Upper lobe of right lung (tissue), 1 donor: Measurements from ENCODE around the gene STMN3. TPM values are rescaled to one million over a fixed set of nuclear protein-coding genes. Genes with fewer than 3 reads are reported as not detected.

ENCODE experiments used
- ATAC-seq: fragments of 200-7000 bp; cut with Tn5 transposase; one replicate; pipeline ENCODE4 v1.9.1; 2020; ENCODE audit warnings: mild to moderate bottlenecking, moderate library complexity
- DNase-seq: peaks from one replicate; pipeline ENCODE4 v3.0.0-alpha.2; 2020
- H3K27ac ChIP-seq: fragments of 200-600 bp; one replicate; pipeline ENCODE4 v1.8.0; 2022
- H3K27me3 ChIP-seq: fragments of 200-600 bp; one replicate; pipeline ENCODE4 v1.8.0; 2022; ENCODE audit warnings: mild to moderate bottlenecking
- H3K36me3 ChIP-seq: fragments of 200-600 bp; one replicate; pipeline ENCODE4 v1.8.0; 2022
- H3K4me1 ChIP-seq: fragments of 200-600 bp; one replicate; pipeline ENCODE4 v1.8.0; 2022
- H3K4me3 ChIP-seq: fragments of 200-600 bp; one replicate; pipeline ENCODE4 v1.8.0; 2022; ENCODE audit warnings: mild to moderate bottlenecking
- H3K9me3 ChIP-seq: fragments of 200-600 bp; one replicate; pipeline ENCODE4 v1.8.0; 2022
- intact Hi-C: fragments of 100-400 bp; cut with DNase I; formaldehyde crosslinking; loops from one replicate; pipeline ENCODE4 v1.11.0; 2022
- total RNA-seq: library from RNA; stranded (reverse); fragmentation: NEBNext Ultra II Directional; extraction: Animal tissue kit (Norgen Biotek cat#: 25700); gene quantifications from one replicate; pipeline ENCODE4 v1.2.1, GENCODE V29; 2021
- TF ChIP-seq, protein P1 (sequence below): fragments of 200-600 bp; IDR thresholded peaks from one replicate; pipeline ENCODE4 v1.8.0; 2022; ENCODE audit warnings: antibody characterized with exemption
- donor health status: DM: no; HTN: yes; CAD: no; lungs with severe emphysema.

The STMN3 gene
- total RNA-seq, 1 donor from 2014 or later = 12.4 TPM

GRCh38 chr20:63624486-63624885 is 28.7 kb downstream of the STMN3 start:
- intact Hi-C loops = no loop called here
- Histone ChIP-seq H3K4me1 (peaks cover 8% of the 10 kb centered on the region), H3K36me3 (no peaks in the 10 kb centered on the region), H3K9me3 (no peaks in the 10 kb centered on the region), H3K27ac (no peak overlapping the region), H3K27me3 (no peaks in the 10 kb centered on the region), H3K4me3 (no peak overlapping the region)
- DNase-seq (no peak), ATAC-seq (no peak)
- TF ChIP-seq, protein P1, sequence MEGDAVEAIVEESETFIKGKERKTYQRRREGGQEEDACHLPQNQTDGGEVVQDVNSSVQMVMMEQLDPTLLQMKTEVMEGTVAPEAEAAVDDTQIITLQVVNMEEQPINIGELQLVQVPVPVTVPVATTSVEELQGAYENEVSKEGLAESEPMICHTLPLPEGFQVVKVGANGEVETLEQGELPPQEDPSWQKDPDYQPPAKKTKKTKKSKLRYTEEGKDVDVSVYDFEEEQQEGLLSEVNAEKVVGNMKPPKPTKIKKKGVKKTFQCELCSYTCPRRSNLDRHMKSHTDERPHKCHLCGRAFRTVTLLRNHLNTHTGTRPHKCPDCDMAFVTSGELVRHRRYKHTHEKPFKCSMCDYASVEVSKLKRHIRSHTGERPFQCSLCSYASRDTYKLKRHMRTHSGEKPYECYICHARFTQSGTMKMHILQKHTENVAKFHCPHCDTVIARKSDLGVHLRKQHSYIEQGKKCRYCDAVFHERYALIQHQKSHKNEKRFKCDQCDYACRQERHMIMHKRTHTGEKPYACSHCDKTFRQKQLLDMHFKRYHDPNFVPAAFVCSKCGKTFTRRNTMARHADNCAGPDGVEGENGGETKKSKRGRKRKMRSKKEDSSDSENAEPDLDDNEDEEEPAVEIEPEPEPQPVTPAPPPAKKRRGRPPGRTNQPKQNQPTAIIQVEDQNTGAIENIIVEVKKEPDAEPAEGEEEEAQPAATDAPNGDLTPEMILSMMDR = no peak

DNA sequence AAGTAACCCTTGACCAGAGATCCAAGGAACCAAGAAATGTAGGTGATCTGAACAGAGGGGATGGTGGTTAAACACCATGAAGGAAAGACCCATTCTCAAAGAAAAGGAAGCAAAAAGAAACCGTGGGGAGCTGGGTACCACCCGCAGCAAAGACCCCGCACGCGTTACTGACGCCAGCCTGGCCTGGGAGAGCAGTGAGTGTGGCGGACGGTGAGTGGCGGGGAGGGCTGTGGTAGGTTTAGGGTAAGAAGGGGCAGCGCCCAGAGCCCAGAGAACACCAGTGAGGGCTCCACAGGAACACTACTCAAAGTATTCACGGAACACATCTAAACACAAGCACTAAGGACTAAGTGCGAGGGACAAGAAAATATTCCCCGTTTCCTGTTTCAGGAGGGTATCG is 30.5 kb downstream of the STMN3 start:
- intact Hi-C loops = no loop called here
- Histone ChIP-seq H3K4me1 (no peaks in the 10 kb centered on the region), H3K27me3 (no peaks in the 10 kb centered on the region), H3K36me3 (peaks cover 15% of the 10 kb centered on the region), H3K9me3 (no peaks in the 10 kb centered on the region), H3K27ac (no peak overlapping the region), H3K4me3 (no peak overlapping the region)
- ATAC-seq = no peak
- DNase-seq = no peak
- TF ChIP-seq, protein P1 = no peak

- TF ChIP-seq, protein P1 = no peak
- Histone ChIP-seq H3K9me3 (no peaks in the 10 kb centered on the region), H3K36me3 (peaks cover 21% of the 10 kb centered on the region), H3K27me3 (no peaks in the 10 kb centered on the region), H3K4me1 (no peaks in the 10 kb centered on the region), H3K27ac (no peak overlapping the region), H3K4me3 (no peak overlapping the region)
- no peak for DNase-seq
- intact Hi-C loops = no loop called here
- ATAC-seq = no peak
Observed at GRCh38 chr20:63622096-63622495, 31.1 kb downstream of the STMN3 start.

DNA sequence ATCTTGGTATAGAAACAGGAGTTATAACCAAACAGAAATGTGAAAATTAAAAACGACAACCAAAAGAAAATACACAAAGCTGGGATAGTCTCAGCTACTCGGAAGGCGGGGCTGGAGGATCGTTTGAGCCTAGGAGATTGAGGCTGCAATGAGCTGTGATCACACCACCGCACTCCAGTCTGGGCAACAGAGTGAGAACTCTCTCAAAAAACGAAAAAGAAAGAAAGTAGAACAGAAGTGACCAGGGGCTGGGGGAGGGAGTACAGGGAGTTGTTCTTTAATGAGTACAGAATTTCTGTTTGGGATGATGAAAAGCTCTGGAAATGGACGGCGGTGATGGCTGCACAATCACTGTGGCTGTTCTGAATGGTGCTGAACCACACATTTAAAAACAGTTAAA is 32.2 kb downstream of the STMN3 start:
- no peaks in the 10 kb centered on the region for H3K27me3 ChIP-seq
- no peak overlapping the region for H3K27ac ChIP-seq
- peaks cover 32% of the 10 kb centered on the region for H3K36me3 ChIP-seq
- ATAC-seq (no peak), DNase-seq (no peak)
- intact Hi-C loops = no loop called here
- TF ChIP-seq, protein P1 = no peak
- H3K4me1 ChIP-seq = no peaks in the 10 kb centered on the region
- no peaks in the 10 kb centered on the region for H3K9me3 ChIP-seq
- no peak overlapping the region for H3K4me3 ChIP-seq

DNA sequence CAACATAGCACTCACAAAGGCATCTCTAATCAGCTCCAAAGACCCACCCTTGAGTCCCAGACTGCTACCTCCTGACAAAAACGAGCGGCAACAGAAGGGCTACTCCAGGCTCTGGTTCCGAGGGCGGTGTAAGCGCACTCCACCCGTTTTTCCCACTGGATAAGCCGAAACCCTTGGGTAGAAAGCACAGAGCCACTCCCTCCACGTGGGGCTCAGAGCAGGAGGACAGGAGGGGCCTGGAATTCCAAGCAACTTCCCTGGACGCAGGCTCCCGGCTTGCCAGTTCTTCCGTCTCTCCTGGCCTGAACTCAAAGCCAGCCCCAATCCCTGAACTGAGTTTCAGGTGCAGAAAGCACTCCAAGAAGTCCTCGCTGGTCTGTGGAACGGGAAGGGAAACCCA is 33.7 kb downstream of the STMN3 start:
- Histone ChIP-seq H3K9me3 (no peaks in the 10 kb centered on the region), H3K27ac (no peak overlapping the region), H3K4me1 (no peaks in the 10 kb centered on the region), H3K36me3 (peaks cover 43% of the 10 kb centered on the region), H3K27me3 (no peaks in the 10 kb centered on the region), H3K4me3 (no peak overlapping the region)
- TF ChIP-seq, protein P1 = no peak
- DNase-seq (no peak), ATAC-seq (no peak)
- intact Hi-C loops = no loop called here

DNA sequence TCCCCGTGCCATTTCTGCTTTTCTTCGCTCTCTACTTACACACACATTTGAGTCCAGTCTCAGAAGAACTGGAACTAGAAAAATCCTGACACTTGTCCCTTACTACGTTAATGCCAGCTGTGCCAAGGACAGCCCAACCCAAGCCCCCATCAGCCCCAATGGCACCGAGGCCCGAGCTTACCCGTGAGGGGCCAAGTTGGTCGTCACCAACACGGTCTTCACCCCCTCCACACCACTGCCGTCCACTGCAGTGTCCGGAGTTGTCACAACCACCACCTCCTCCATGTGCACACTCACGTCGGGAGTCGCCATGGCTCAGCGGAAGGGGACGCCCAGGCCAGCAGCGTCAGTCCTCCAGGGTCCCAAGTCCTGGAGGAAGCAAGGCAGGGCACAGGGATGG is 34.1 kb downstream of the STMN3 start:
- Histone ChIP-seq H3K4me1 (no peaks in the 10 kb centered on the region), H3K36me3 (peaks cover 43% of the 10 kb centered on the region), H3K4me3 (no peak overlapping the region), H3K27me3 (no peaks in the 10 kb centered on the region), H3K27ac (no peak overlapping the region), H3K9me3 (no peaks in the 10 kb centered on the region)
- ATAC-seq (no peak), DNase-seq (no peak)
- intact Hi-C loops = no loop called here
- TF ChIP-seq, protein P1 = no peak
